ENCODE results near the gene BCAM.
A peak's percentile ranks its signal among the peaks of the same experiment; 100 is the strongest.

Gene BCAM

GRCh38 chr19:44863990-44864389 lies 55.1 kb downstream of the BCAM start:
- H3K14ac ChIP-seq (ENCODE audit: low read length) = no peak overlapping the region
- peaks cover 4% of the 10 kb centered on the region for H3K79me2 ChIP-seq (ENCODE audit: control insufficient read depth, insufficient read depth, low read length, poor library complexity)
- H2AK5ac ChIP-seq (ENCODE audit: low read length) = no peak overlapping the region
- peaks cover 46 to 57% of the 10 kb centered on the region in 2 experiments for H3K36me3 ChIP-seq (ENCODE audit: control insufficient read depth in 1 of 2, insufficient read depth in 2 of 2, low read length in 2 of 2)
- no peaks in the 10 kb centered on the region for H3K4me1 ChIP-seq (ENCODE audit: control insufficient read depth in 1 of 2, insufficient read depth in 2 of 2, low read length in 2 of 2)
- no peak overlapping the region for H2BK120ac ChIP-seq (ENCODE audit: insufficient read depth, low read length, poor library complexity)
- no peaks in the 10 kb centered on the region for H3K27me3 ChIP-seq (ENCODE audit: insufficient read depth, low read length)
- no peak overlapping the region for H3K27ac ChIP-seq (ENCODE audit: low read depth, low read length)
- H4K8ac ChIP-seq (ENCODE audit: low read depth, low read length) = no peak overlapping the region
- DNase-seq = no peak
- no peak overlapping the region for H3K4me3 ChIP-seq (ENCODE audit: low read depth, low read length)
- H2BK12ac ChIP-seq (ENCODE audit: low read length) = no peak overlapping the region
- H3K9ac ChIP-seq (ENCODE audit: low read length) = no peak overlapping the region
- no peak overlapping the region for H2AFZ ChIP-seq (ENCODE audit: insufficient read depth, low read length, poor library complexity)
- no peak overlapping the region for H2BK5ac ChIP-seq (ENCODE audit: low read depth, low read length, poor library complexity)
- no peaks in the 10 kb centered on the region for H3K9me3 ChIP-seq (ENCODE audit: insufficient read depth, low read depth, low read length)
- H3K4me2 ChIP-seq (ENCODE audit: low read length) = no peak overlapping the region
- no peak overlapping the region for H4K12ac ChIP-seq (ENCODE audit: low read depth, low read length)
- no peak overlapping the region for H3K23ac ChIP-seq (ENCODE audit: low read length)
- H3K18ac ChIP-seq (ENCODE audit: low read length) = no peak overlapping the region
- no peak overlapping the region for H3K4ac ChIP-seq (ENCODE audit: low read depth, low read length)
- no peak overlapping the region for H4K91ac ChIP-seq (ENCODE audit: low read depth, low read length)
- no CpG with 5 or more reads among the region's 2 CpGs for WGBS (ENCODE audit: extremely low coverage, insufficient coverage, insufficient read length)
- no peaks in the 10 kb centered on the region for H3K79me1 ChIP-seq (ENCODE audit: low read length)

DNA sequence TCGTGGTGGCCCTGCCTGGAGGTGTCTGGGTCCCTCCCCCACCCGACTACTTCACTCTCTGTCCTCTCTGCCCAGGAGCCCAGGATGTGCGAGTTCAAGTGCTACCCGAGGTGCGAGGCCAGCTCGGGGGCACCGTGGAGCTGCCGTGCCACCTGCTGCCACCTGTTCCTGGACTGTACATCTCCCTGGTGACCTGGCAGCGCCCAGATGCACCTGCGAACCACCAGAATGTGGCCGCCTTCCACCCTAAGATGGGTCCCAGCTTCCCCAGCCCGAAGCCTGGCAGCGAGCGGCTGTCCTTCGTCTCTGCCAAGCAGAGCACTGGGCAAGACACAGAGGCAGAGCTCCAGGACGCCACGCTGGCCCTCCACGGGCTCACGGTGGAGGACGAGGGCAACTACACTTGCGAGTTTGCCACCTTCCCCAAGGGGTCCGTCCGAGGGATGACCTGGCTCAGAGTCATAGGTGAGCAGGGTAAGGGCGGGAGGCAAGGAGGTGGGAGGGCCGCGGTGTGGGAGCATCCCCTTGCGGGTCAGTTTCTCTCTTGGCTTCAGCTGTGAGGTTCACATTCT lies 56.4 kb downstream of the BCAM start:
- H3K4ac ChIP-seq (ENCODE audit: low read depth, low read length) = no peak overlapping the region
- WGBS (ENCODE audit: extremely low coverage, insufficient coverage, insufficient read length) = no CpG with 5 or more reads among the region's 27 CpGs
- H2BK5ac ChIP-seq (ENCODE audit: low read depth, low read length, poor library complexity) = no peak overlapping the region
- H3K79me2 ChIP-seq (ENCODE audit: control insufficient read depth, insufficient read depth, low read length, poor library complexity) = no peaks in the 10 kb centered on the region
- H2BK120ac ChIP-seq (ENCODE audit: insufficient read depth, low read length, poor library complexity) = no peak overlapping the region
- peak overlapping the region; percentile 41 for H3K18ac ChIP-seq (ENCODE audit: low read length)
- no peak overlapping the region for H3K4me3 ChIP-seq (ENCODE audit: low read depth, low read length)
- H3K36me3 ChIP-seq (ENCODE audit: control insufficient read depth in 1 of 2, insufficient read depth in 2 of 2, low read length in 2 of 2) = peaks cover 46 to 52% of the 10 kb centered on the region in 2 experiments
- H3K27me3 ChIP-seq (ENCODE audit: insufficient read depth, low read length) = no peaks in the 10 kb centered on the region
- no peak overlapping the region for H4K91ac ChIP-seq (ENCODE audit: low read depth, low read length)
- no peak overlapping the region for H3K27ac ChIP-seq (ENCODE audit: low read depth, low read length)
- no peak overlapping the region for H3K23ac ChIP-seq (ENCODE audit: low read length)
- no peak overlapping the region for H4K12ac ChIP-seq (ENCODE audit: low read depth, low read length)
- no peak overlapping the region for H4K8ac ChIP-seq (ENCODE audit: low read depth, low read length)
- no peak overlapping the region for H3K9ac ChIP-seq (ENCODE audit: low read length)
- no peak overlapping the region for H2AFZ ChIP-seq (ENCODE audit: insufficient read depth, low read length, poor library complexity)
- H2AK5ac ChIP-seq (ENCODE audit: low read length) = no peak overlapping the region
- no peak overlapping the region for H3K4me2 ChIP-seq (ENCODE audit: low read length)
- H3K4me1 ChIP-seq (ENCODE audit: control insufficient read depth in 1 of 2, insufficient read depth in 2 of 2, low read length in 2 of 2) = no peaks in the 10 kb centered on the region
- H3K14ac ChIP-seq (ENCODE audit: low read length) = no peak overlapping the region
- no peaks in the 10 kb centered on the region for H3K9me3 ChIP-seq (ENCODE audit: insufficient read depth, low read depth, low read length)
- no peaks in the 10 kb centered on the region for H3K79me1 ChIP-seq (ENCODE audit: low read length)
- DNase-seq = no peak
- no peak overlapping the region for H2BK12ac ChIP-seq (ENCODE audit: low read length)

- WGBS (ENCODE audit: extremely low coverage, insufficient coverage, insufficient read length) = no CpG with 5 or more reads among the region's 4 CpGs
- Histone ChIP-seq H4K12ac (ENCODE audit: low read depth, low read length) (no peak overlapping the region), H3K18ac (ENCODE audit: low read length) (no peak overlapping the region)
Measured at GRCh38 chr19:44866664-44867063, 57.8 kb downstream of the BCAM start.

DNA sequence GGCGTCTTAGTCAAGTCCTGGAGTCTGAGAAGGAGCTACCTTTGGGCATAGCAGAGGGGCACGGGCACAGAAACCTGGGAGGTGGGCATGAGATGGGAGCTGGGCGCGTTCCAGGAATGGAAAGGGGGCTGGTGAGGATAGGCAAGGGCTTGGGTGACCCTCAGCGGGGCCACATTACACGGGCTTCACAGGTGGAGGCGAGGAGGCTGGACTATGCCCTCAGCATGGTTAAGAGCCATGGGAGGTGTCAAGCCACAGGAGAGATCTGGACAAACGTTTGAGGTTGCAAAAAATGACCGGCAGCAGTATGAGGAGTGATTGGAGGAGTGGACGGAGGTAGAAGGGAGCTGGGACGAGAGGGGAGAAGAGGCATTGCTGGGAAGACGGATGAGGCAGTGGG lies 58.7 kb downstream of the BCAM start:
- Histone ChIP-seq H3K4me1 (ENCODE audit: control insufficient read depth in 1 of 2, insufficient read depth in 2 of 2, low read length in 2 of 2) (no peaks in the 10 kb centered on the region), H3K4me2 (ENCODE audit: low read length) (no peak overlapping the region), H3K4ac (ENCODE audit: low read depth, low read length) (no peak overlapping the region), H3K9ac (ENCODE audit: low read length) (no peak overlapping the region), H3K79me2 (ENCODE audit: control insufficient read depth, insufficient read depth, low read length, poor library complexity) (no peaks in the 10 kb centered on the region), H3K36me3 (ENCODE audit: control insufficient read depth in 1 of 2, insufficient read depth in 2 of 2, low read length in 2 of 2) (peaks cover 56 to 58% of the 10 kb centered on the region in 2 experiments), H4K8ac (ENCODE audit: low read depth, low read length) (no peak overlapping the region), H2AFZ (ENCODE audit: insufficient read depth, low read length, poor library complexity) (no peak overlapping the region), H3K18ac (ENCODE audit: low read length) (peak overlapping the region; percentile 38), H4K91ac (ENCODE audit: low read depth, low read length) (no peak overlapping the region), H3K79me1 (ENCODE audit: low read length) (no peaks in the 10 kb centered on the region), H3K27me3 (ENCODE audit: insufficient read depth, low read length) (no peaks in the 10 kb centered on the region), H3K27ac (ENCODE audit: low read depth, low read length) (no peak overlapping the region), H3K23ac (ENCODE audit: low read length) (no peak overlapping the region), H3K14ac (ENCODE audit: low read length) (no peak overlapping the region), H3K4me3 (ENCODE audit: low read depth, low read length) (no peak overlapping the region), H4K12ac (ENCODE audit: low read depth, low read length) (no peak overlapping the region), H2BK12ac (ENCODE audit: low read length) (no peak overlapping the region), H2BK120ac (ENCODE audit: insufficient read depth, low read length, poor library complexity) (no peak overlapping the region), H2AK5ac (ENCODE audit: low read length) (no peak overlapping the region), H2BK5ac (ENCODE audit: low read depth, low read length, poor library complexity) (no peak overlapping the region), H3K9me3 (ENCODE audit: insufficient read depth, low read depth, low read length) (no peaks in the 10 kb centered on the region)
- DNase-seq = no peak
- WGBS (ENCODE audit: extremely low coverage, insufficient coverage, insufficient read length) = no CpG with 5 or more reads among the region's 12 CpGs

More at GRCh38 chr19:44866664-44867063, 57.8 kb downstream of the BCAM start:
- H2AK5ac ChIP-seq (ENCODE audit: low read length) = no peak overlapping the region
- no peaks in the 10 kb centered on the region for H3K4me1 ChIP-seq (ENCODE audit: control insufficient read depth in 1 of 2, insufficient read depth in 2 of 2, low read length in 2 of 2)
- H3K23ac ChIP-seq (ENCODE audit: low read length) = no peak overlapping the region
- H3K4me2 ChIP-seq (ENCODE audit: low read length) = no peak overlapping the region
- H2BK12ac ChIP-seq (ENCODE audit: low read length) = no peak overlapping the region
- peak overlapping the region; percentile 44 for H3K4ac ChIP-seq (ENCODE audit: low read depth, low read length)
- H3K9me3 ChIP-seq (ENCODE audit: insufficient read depth, low read depth, low read length) = no peaks in the 10 kb centered on the region
- no peak overlapping the region for H3K27ac ChIP-seq (ENCODE audit: low read depth, low read length)
- no peak overlapping the region for H3K4me3 ChIP-seq (ENCODE audit: low read depth, low read length)
- no peak overlapping the region for H2AFZ ChIP-seq (ENCODE audit: insufficient read depth, low read length, poor library complexity)
- H3K79me1 ChIP-seq (ENCODE audit: low read length) = no peaks in the 10 kb centered on the region
- peaks cover 51 to 55% of the 10 kb centered on the region in 2 experiments for H3K36me3 ChIP-seq (ENCODE audit: control insufficient read depth in 1 of 2, insufficient read depth in 2 of 2, low read length in 2 of 2)
- no peak overlapping the region for H3K14ac ChIP-seq (ENCODE audit: low read length)
- H2BK5ac ChIP-seq (ENCODE audit: low read depth, low read length, poor library complexity) = no peak overlapping the region
- H3K9ac ChIP-seq (ENCODE audit: low read length) = no peak overlapping the region
- no peak overlapping the region for H4K8ac ChIP-seq (ENCODE audit: low read depth, low read length)
- no peak overlapping the region for H4K91ac ChIP-seq (ENCODE audit: low read depth, low read length)
- no peak for DNase-seq
- no peaks in the 10 kb centered on the region for H3K79me2 ChIP-seq (ENCODE audit: control insufficient read depth, insufficient read depth, low read length, poor library complexity)
- no peak overlapping the region for H2BK120ac ChIP-seq (ENCODE audit: insufficient read depth, low read length, poor library complexity)
- no peaks in the 10 kb centered on the region for H3K27me3 ChIP-seq (ENCODE audit: insufficient read depth, low read length)
